ENCODE results near the gene CASKIN1.

DNA sequence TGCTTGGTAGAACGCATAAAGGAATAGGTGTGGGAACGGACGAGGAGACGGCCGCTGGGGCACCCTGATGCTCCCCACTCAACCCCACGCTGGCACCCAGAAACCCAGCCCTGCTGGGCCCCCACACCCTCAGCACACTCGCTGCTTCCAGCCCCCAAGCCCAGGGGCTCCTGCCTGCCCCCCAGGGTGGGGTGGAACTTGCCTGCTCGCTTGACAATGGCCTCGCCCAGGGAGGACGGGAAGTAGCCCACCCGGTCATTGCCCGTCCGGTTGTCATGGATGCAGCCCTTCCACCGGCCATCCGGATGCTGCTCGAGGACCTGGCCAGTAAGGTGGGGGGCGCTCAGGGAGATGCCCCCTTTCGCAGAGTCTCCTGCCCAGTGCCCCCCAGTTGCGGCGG is 9.9 kb downstream of the CASKIN1 start:
- TF ChIP-seq, protein P1, sequence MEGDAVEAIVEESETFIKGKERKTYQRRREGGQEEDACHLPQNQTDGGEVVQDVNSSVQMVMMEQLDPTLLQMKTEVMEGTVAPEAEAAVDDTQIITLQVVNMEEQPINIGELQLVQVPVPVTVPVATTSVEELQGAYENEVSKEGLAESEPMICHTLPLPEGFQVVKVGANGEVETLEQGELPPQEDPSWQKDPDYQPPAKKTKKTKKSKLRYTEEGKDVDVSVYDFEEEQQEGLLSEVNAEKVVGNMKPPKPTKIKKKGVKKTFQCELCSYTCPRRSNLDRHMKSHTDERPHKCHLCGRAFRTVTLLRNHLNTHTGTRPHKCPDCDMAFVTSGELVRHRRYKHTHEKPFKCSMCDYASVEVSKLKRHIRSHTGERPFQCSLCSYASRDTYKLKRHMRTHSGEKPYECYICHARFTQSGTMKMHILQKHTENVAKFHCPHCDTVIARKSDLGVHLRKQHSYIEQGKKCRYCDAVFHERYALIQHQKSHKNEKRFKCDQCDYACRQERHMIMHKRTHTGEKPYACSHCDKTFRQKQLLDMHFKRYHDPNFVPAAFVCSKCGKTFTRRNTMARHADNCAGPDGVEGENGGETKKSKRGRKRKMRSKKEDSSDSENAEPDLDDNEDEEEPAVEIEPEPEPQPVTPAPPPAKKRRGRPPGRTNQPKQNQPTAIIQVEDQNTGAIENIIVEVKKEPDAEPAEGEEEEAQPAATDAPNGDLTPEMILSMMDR (IDR thresholded peaks at IDR 0.05): no peak
- TF ChIP-seq POLR2A (IDR thresholded peaks at IDR 0.05): no peak
